GM20000 (cell line): ENCODE results near the gene RNPEPL1.
A peak's percentile ranks its signal among the peaks of the same experiment; 100 is the strongest.
"Not testable (repeated sequence)": the region's sequence is repeated elsewhere in the genome, so short reads cannot be mapped to it uniquely, and the experiment has no call there.

Source experiments
- DNase-seq: peaks from one replicate; pipeline ENCODE4 v3.0.0; 2012; ENCODE audit warnings: low spot score
- TF ChIP-seq, protein P1 (sequence below): IDR thresholded peaks from 2 replicates; pipeline ENCODE4 v1.5.1; 2012; ENCODE audit warnings: mild to moderate bottlenecking, control low read depth; ENCODE audit errors: extremely low read depth, missing control alignments

Gene RNPEPL1

DNA sequence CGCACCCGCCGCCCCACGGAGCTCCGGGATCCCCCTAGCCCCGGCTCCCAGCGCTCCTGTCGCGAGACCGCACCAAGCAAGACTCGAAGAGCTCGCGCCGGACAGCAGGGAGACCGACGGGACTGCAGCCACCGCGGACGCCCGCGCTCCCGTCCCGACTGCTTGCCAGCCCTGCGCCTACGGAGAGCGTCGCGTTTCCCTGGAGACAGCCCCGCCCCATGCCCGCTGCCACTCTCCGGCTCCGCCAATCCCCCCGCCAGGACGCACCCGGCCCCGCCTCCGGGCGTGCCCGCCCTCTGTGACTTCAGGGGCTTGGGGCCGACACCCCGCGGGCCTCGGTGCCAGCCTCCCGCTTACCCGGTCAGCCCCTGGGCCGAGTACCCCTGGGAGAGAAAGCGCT is 10.5 kb upstream of the RNPEPL1 start, which contains the start of gene ANKMY1:
TSS of gene ANKMY1 (minus strand) at position 181 of the 400 bp plus-strand sequence. CDS start 653 bp downstream, outside the sequence.
- TF ChIP-seq, protein P1, sequence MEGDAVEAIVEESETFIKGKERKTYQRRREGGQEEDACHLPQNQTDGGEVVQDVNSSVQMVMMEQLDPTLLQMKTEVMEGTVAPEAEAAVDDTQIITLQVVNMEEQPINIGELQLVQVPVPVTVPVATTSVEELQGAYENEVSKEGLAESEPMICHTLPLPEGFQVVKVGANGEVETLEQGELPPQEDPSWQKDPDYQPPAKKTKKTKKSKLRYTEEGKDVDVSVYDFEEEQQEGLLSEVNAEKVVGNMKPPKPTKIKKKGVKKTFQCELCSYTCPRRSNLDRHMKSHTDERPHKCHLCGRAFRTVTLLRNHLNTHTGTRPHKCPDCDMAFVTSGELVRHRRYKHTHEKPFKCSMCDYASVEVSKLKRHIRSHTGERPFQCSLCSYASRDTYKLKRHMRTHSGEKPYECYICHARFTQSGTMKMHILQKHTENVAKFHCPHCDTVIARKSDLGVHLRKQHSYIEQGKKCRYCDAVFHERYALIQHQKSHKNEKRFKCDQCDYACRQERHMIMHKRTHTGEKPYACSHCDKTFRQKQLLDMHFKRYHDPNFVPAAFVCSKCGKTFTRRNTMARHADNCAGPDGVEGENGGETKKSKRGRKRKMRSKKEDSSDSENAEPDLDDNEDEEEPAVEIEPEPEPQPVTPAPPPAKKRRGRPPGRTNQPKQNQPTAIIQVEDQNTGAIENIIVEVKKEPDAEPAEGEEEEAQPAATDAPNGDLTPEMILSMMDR: no peak
- DNase-seq: peak; percentile 92

DNA sequence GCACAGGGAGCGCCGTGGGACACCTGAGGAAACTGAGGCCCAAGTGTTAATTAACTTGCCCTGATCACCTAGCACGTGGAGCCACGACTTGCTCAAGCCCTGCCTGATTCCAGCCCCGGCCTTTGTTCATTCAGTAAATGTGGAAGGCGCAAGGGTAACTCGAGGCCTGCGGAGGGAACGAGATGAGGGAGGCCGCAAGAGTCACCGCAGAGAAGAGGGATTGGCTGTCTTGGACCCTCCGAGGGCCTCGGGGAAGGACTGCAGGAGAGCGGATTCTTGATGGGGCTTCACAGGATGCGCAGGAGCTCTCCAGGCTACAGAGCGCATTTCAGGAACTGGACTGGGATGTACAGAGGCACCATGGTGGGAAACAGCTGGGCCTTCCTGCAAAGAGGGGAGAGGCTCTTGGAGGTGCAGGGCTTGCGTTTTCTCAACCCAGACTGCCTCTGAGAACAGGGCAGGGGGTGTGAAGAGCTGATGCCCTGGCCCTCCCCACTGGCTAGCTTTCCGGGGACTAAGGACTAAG is 10.0 kb upstream of the RNPEPL1 start:
- DNase-seq: no peak
- TF ChIP-seq, protein P1: no peak

DNA sequence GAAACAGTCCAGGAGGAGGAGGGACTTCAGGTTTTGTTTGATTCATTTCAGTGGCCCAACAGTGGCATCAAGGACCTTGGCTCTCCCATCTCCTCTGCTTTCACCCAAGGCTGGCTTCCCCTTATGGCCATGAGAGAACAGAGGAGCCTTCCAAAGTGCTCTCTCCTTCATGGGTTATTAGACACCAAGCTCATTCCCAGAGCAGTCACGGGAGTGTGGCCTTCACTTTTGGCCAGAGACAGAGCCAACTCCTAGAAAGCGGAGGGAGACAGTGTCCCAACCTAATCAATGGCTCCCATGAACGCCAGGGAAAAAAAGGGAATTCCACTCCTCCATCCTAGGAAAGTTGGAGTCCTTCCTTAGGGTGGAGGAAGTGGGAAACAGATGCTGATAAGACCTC is 9.0 kb upstream of the RNPEPL1 start:
- no peak for DNase-seq
- TF ChIP-seq, protein P1: no peak

DNA sequence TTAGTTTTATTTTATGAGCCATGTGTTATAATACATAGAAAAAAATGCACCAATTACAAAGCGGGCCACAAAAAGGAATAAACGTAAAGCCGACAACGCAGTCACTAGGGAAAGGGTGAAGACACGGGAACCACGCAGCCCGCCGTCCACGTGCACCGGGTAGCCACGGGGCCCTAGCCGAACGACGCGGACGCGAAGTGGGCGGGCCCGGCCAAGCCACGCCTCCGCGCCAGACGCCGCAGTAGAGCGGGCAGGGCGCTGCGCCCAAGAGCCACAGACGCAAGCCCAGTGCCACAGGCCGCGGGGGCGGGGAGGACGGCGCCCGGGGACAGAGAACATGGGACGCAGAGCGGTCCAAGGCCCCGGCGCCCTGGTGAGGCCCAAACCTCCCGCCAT is 8.2 kb upstream of the RNPEPL1 start, which contains the start of gene DUSP28:
TSS of gene DUSP28 (plus strand) at position 274 of the 396 bp plus-strand sequence. CDS start 328 bp downstream, outside the sequence.
- TF ChIP-seq, protein P1: no peak

DNA sequence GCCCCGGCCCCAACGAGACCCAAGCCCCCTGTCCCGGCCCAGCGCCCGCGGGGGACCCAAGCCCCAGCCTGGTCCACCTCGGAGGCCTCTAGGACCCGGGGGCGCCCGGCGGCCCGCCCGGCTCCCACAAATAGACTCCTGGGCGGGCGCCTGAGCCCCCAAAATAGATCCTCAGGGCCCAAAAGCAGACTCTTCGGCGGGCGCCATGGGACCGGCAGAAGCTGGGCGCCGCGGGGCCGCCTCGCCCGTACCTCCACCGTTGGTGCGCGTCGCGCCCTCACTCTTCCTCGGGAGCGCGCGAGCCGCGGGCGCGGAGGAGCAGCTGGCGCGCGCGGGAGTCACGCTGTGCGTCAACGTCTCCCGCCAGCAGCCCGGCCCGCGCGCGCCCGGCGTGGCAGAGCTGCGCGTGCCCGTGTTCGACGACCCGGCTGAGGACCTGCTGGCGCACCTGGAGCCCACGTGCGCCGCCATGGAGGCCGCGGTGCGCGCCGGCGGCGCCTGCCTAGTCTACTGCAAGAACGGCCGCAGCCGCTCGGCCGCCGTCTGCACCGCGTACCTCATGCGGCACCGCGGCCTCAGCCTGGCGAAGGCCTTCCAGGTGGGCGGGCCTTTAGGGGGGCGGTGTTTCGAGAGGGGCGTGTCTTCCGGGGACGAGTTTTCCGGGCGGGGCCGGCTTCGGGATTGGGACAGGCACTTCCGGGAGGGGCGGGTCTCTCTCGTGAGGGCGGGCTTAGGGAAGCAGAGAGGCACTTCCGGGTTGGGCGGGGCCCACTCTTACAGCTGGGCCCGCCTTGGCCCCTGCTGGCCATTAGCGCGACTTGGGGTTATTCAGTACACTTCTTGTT is 7.6 kb upstream of the RNPEPL1 start:
- DNase-seq: peak; percentile 98
- TF ChIP-seq, protein P1: no peak

More for the DNA sequence above, 8.2 kb upstream of the RNPEPL1 start, which contains the start of gene DUSP28:
- DNase-seq: peak; percentile 96

DNA sequence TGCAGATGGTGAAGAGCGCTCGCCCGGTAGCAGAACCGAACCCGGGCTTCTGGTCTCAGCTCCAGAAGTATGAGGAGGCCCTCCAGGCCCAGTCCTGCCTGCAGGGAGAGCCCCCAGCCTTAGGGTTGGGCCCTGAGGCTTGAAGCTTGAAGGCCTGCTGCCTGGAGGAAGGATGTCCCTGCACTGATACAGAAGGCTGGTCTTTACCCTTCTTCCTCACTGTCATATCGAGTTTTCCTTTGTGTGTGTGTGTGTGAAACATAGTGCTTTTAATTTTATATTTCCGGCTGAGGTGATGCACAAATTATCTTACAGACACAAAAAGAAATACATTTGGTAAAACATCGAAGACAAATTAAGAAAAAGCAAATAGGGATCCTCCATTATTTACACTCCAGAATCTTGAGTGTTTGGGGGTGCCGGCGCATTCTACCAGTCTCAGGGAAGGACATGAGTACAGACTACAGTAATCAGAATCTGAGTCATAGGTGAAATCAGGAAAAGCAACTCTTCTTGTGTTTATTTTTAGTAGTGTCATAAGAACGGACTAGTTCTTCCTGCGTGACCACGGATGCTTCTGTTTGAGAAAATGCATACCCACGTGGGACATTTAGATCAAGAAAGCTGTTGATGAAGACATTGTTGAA is 6.8 kb upstream of the RNPEPL1 start:
- DNase-seq: no peak
- TF ChIP-seq, protein P1: no peak

DNA sequence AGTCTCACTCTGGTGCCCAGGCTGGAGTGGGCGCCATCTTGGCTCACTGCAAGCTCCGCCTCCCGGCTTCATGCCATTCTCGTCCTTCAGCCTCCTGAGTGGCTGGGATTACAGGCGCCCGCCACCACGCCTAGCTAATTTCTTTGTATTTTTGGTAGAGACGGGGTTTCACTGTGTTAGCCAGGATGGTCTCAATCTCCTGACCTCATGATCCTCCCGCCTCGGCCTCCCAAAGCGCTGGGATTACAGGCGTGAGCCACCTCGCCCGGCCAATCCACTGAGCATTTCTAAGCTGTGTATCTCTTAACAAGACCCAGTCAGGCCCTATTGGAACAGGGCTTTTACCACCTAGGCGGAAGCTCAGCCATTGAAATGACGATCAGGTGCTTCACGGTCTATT is 5.1 kb upstream of the RNPEPL1 start:
- DNase-seq: not testable (repeated sequence)
